Measurements from ENCODE around the gene CYP24A1.

Gene CYP24A1

DNA sequence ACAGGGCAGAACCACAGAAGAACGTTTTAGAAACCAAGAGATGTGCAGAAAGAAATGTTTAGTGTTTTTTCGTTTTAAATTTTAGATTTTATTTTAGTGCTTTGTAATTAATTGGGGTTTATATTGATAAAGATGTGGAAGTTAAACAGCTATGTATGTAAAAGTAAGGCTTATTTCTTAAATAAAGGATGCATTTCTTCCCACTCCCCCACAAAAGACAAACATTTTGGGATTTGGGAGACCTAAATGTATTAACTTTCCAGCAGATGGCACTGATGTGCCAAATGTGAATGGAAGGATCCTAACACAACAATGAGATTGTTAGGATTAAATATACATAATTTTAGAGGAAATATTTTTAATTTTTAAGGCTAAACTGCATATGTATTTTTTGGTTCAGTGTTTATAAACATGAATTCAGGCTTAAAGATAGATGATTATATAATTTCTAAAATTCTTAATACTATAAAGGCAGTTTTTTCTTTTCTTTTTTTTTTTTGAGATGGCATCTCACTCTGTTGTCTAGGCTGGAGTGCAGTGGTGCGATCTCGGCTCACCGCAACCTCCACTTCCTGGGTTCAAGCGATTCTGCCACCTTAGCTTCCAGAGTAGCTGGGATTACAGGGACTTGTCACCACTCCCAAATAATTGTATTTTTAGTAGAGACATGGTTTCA, 46.1 kb upstream of the CYP24A1 start:
- no peak for DNase-seq (ENCODE audit: extremely low read depth, insufficient read length)
- H3K36me3 ChIP-seq (ENCODE audit: control insufficient read depth, insufficient read depth, low read length) = no peaks in the 10 kb centered on the region
- TF ChIP-seq, protein P1, sequence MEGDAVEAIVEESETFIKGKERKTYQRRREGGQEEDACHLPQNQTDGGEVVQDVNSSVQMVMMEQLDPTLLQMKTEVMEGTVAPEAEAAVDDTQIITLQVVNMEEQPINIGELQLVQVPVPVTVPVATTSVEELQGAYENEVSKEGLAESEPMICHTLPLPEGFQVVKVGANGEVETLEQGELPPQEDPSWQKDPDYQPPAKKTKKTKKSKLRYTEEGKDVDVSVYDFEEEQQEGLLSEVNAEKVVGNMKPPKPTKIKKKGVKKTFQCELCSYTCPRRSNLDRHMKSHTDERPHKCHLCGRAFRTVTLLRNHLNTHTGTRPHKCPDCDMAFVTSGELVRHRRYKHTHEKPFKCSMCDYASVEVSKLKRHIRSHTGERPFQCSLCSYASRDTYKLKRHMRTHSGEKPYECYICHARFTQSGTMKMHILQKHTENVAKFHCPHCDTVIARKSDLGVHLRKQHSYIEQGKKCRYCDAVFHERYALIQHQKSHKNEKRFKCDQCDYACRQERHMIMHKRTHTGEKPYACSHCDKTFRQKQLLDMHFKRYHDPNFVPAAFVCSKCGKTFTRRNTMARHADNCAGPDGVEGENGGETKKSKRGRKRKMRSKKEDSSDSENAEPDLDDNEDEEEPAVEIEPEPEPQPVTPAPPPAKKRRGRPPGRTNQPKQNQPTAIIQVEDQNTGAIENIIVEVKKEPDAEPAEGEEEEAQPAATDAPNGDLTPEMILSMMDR (IDR thresholded peaks at IDR 0.05; ENCODE audit: insufficient read depth, low read length, poor library complexity, severe bottlenecking) = peak; percentile 36
- no peak overlapping the region for H3K4me3 ChIP-seq (replicated peaks; ENCODE audit: low read depth, low read length)
- H3K27me3 ChIP-seq (replicated peaks; ENCODE audit: control insufficient read depth, insufficient read depth, low read length) = no peaks in the 10 kb centered on the region

GRCh38 chr20:54218470-54218869, 44.7 kb upstream of the CYP24A1 start:
- H3K27me3 ChIP-seq (replicated peaks; ENCODE audit: control insufficient read depth, insufficient read depth, low read length) = no peaks in the 10 kb centered on the region
- H3K36me3 ChIP-seq (ENCODE audit: control insufficient read depth, insufficient read depth, low read length) = no peaks in the 10 kb centered on the region
- no peak for DNase-seq (ENCODE audit: extremely low read depth, insufficient read length)
- TF ChIP-seq, protein P1 (IDR thresholded peaks at IDR 0.05; ENCODE audit: insufficient read depth, low read length, poor library complexity, severe bottlenecking) = no peak
- H3K4me3 ChIP-seq (replicated peaks; ENCODE audit: low read depth, low read length) = no peak overlapping the region

DNA sequence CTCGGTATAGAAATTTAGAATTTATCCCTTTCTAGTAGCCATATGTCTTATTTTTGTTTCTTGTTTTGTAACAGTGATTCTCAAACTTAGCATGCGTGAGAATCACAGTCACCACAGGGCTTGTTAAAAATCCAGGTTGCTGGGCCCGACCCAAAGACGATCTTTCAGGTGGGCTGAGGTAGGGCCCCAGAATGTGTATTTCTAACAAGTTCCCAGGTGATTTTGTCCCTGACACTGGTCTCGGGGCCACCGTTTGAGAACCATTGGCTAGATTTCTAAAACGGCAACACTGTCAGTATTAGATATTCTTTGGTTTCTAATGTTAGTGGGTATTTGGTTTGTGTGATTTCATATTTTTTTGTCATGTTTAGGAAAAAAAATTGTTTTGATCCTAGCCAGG, 44.0 kb upstream of the CYP24A1 start:
- Histone ChIP-seq H3K27me3 (replicated peaks; ENCODE audit: control insufficient read depth, insufficient read depth, low read length) (no peaks in the 10 kb centered on the region), H3K36me3 (ENCODE audit: control insufficient read depth, insufficient read depth, low read length) (no peaks in the 10 kb centered on the region), H3K4me3 (replicated peaks; ENCODE audit: low read depth, low read length) (no peak overlapping the region)
- DNase-seq (ENCODE audit: extremely low read depth, insufficient read length) = no peak
- TF ChIP-seq, protein P1 (IDR thresholded peaks at IDR 0.05; ENCODE audit: insufficient read depth, low read length, poor library complexity, severe bottlenecking) = no peak

- no peak overlapping the region for H3K4me3 ChIP-seq (replicated peaks; ENCODE audit: low read depth, low read length)
- H3K27me3 ChIP-seq (replicated peaks; ENCODE audit: control insufficient read depth, insufficient read depth, low read length) = no peaks in the 10 kb centered on the region
- no peak for DNase-seq (ENCODE audit: extremely low read depth, insufficient read length)
- no peaks in the 10 kb centered on the region for H3K36me3 ChIP-seq (ENCODE audit: control insufficient read depth, insufficient read depth, low read length)
- TF ChIP-seq, protein P1 (IDR thresholded peaks at IDR 0.05; ENCODE audit: insufficient read depth, low read length, poor library complexity, severe bottlenecking) = no peak
Observed at GRCh38 chr20:54215157-54215789, 41.5 kb upstream of the CYP24A1 start.

DNA sequence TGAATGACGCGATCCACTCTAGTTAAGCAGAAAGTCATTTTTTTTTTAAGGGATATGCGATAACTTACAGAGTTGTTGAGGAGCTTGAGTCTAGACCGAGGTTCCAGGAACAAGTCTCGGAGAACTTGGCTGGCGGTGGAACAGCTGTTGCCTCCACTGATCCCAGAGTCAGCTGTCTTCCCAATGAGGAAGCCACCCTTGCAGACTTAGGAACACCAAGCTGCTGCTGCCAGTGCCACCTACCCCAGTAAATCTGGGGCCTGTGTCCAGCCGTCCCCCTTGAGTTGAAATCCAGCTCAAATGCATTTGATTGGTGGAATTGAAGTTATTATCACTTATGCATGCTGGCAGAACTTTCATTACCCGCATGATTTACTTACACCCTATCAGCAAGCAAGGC, 40.8 kb upstream of the CYP24A1 start:
- Histone ChIP-seq H3K36me3 (ENCODE audit: control insufficient read depth, insufficient read depth, low read length) (no peaks in the 10 kb centered on the region), H3K27me3 (replicated peaks; ENCODE audit: control insufficient read depth, insufficient read depth, low read length) (no peaks in the 10 kb centered on the region), H3K4me3 (replicated peaks; ENCODE audit: low read depth, low read length) (no peak overlapping the region)
- TF ChIP-seq, protein P1 (IDR thresholded peaks at IDR 0.05; ENCODE audit: insufficient read depth, low read length, poor library complexity, severe bottlenecking) = no peak
- no peak for DNase-seq (ENCODE audit: extremely low read depth, insufficient read length)

Measured in GM06990 (cell line).